Measurements from ENCODE around the gene BTBD16.

GRCh38 chr10:122234416-122234815 is 36.7 kb upstream of the BTBD16 start:
- TF ChIP-seq CTCF (IDR thresholded peaks at IDR 0.05), result no peak
- TF ChIP-seq POLR2A (IDR thresholded peaks at IDR 0.05), result no peak

All from body of pancreas (tissue), 4 donors.